Measurements from ENCODE around the gene BCKDHA.

DNA sequence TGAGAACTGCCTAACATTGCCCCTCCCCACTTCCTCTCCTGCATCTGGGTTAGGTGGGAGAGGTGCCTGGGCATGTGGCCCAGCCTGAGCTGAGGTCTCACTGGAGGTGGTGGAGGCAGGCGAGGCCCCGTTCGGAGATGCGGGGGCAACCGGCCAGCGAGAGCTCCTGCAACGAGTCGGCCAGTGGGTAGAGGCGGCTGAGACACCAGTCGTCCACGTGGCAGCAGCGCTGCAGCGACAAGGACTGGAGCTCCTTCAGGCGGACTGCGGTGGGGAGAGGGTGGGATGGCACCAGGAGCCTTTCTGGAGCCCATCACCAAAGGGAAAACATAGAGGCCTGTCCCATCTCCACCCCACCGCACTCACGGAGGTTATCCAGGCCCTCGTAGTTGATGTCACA lies 35.6 kb downstream of the BCKDHA start:
- TF ChIP-seq, protein P1, sequence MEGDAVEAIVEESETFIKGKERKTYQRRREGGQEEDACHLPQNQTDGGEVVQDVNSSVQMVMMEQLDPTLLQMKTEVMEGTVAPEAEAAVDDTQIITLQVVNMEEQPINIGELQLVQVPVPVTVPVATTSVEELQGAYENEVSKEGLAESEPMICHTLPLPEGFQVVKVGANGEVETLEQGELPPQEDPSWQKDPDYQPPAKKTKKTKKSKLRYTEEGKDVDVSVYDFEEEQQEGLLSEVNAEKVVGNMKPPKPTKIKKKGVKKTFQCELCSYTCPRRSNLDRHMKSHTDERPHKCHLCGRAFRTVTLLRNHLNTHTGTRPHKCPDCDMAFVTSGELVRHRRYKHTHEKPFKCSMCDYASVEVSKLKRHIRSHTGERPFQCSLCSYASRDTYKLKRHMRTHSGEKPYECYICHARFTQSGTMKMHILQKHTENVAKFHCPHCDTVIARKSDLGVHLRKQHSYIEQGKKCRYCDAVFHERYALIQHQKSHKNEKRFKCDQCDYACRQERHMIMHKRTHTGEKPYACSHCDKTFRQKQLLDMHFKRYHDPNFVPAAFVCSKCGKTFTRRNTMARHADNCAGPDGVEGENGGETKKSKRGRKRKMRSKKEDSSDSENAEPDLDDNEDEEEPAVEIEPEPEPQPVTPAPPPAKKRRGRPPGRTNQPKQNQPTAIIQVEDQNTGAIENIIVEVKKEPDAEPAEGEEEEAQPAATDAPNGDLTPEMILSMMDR (IDR thresholded peaks at IDR 0.05; ENCODE audit: insufficient read depth, low read length): no peak
- TF ChIP-seq, protein P2, sequence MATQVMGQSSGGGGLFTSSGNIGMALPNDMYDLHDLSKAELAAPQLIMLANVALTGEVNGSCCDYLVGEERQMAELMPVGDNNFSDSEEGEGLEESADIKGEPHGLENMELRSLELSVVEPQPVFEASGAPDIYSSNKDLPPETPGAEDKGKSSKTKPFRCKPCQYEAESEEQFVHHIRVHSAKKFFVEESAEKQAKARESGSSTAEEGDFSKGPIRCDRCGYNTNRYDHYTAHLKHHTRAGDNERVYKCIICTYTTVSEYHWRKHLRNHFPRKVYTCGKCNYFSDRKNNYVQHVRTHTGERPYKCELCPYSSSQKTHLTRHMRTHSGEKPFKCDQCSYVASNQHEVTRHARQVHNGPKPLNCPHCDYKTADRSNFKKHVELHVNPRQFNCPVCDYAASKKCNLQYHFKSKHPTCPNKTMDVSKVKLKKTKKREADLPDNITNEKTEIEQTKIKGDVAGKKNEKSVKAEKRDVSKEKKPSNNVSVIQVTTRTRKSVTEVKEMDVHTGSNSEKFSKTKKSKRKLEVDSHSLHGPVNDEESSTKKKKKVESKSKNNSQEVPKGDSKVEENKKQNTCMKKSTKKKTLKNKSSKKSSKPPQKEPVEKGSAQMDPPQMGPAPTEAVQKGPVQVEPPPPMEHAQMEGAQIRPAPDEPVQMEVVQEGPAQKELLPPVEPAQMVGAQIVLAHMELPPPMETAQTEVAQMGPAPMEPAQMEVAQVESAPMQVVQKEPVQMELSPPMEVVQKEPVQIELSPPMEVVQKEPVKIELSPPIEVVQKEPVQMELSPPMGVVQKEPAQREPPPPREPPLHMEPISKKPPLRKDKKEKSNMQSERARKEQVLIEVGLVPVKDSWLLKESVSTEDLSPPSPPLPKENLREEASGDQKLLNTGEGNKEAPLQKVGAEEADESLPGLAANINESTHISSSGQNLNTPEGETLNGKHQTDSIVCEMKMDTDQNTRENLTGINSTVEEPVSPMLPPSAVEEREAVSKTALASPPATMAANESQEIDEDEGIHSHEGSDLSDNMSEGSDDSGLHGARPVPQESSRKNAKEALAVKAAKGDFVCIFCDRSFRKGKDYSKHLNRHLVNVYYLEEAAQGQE (IDR thresholded peaks at IDR 0.05; ENCODE audit: insufficient replicate concordance, low read depth): no peak
